Activated CD8-positive, alpha-beta memory T cell treated with anti-CD3 and anti-CD28 coated beads for 24 hours (primary cell): ENCODE data around the gene DGKH.
A peak's percentile ranks its signal among the peaks of the same experiment; 100 is the strongest.

Experiments
- DNase-seq: peaks from one replicate; pipeline ENCODE4 v3.0.0-alpha.2; 2020

Gene DGKH, protein sequence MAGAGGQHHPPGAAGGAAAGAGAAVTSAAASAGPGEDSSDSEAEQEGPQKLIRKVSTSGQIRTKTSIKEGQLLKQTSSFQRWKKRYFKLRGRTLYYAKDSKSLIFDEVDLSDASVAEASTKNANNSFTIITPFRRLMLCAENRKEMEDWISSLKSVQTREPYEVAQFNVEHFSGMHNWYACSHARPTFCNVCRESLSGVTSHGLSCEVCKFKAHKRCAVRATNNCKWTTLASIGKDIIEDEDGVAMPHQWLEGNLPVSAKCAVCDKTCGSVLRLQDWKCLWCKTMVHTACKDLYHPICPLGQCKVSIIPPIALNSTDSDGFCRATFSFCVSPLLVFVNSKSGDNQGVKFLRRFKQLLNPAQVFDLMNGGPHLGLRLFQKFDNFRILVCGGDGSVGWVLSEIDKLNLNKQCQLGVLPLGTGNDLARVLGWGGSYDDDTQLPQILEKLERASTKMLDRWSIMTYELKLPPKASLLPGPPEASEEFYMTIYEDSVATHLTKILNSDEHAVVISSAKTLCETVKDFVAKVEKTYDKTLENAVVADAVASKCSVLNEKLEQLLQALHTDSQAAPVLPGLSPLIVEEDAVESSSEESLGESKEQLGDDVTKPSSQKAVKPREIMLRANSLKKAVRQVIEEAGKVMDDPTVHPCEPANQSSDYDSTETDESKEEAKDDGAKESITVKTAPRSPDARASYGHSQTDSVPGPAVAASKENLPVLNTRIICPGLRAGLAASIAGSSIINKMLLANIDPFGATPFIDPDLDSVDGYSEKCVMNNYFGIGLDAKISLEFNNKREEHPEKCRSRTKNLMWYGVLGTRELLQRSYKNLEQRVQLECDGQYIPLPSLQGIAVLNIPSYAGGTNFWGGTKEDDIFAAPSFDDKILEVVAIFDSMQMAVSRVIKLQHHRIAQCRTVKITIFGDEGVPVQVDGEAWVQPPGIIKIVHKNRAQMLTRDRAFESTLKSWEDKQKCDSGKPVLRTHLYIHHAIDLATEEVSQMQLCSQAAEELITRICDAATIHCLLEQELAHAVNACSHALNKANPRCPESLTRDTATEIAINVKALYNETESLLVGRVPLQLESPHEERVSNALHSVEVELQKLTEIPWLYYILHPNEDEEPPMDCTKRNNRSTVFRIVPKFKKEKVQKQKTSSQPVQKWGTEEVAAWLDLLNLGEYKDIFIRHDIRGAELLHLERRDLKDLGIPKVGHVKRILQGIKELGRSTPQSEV

DNA sequence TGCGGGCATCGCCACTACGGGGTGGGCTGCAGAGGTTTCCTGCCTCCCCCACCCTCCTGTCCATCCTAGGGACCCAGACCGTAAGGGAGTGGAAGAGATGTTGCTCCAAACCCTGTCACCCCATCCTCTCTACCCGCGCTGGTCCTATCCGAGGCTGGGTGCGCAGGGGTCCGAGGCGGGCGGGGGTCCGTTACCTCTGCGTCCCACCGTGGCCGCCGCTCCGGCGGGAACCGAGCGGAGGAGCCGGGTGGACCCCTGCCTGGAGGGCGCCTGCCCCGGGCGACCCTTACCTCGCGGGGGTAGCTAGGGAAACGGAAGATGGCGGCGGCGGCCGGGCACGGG lies at the start of gene DGKH:
Gene DGKH (plus strand): TSS at position 307 of the 342 bp plus-strand sequence. CDS start 126 bp downstream, outside the sequence.
- no peak for DNase-seq

DNA sequence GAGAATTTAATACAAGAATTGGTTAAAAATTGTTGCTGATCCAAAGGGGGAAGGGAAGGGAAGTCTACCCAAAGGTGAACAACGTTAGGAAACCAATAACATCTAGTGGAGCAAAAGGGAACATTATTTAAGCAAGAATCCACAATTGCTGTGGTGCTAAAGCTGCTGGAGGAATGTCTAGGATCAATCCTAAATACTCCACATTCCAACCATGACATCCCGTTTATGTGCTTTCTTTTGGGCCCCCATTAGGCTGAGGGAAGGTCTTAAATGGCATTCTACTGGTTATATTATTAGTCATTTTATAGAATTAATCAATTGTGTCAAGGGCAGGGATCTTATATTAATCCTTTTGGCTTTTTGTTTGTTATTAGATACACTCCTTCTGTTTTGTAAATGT lies 47.6 kb upstream of the DGKH start:
- DNase-seq = no peak

DNA sequence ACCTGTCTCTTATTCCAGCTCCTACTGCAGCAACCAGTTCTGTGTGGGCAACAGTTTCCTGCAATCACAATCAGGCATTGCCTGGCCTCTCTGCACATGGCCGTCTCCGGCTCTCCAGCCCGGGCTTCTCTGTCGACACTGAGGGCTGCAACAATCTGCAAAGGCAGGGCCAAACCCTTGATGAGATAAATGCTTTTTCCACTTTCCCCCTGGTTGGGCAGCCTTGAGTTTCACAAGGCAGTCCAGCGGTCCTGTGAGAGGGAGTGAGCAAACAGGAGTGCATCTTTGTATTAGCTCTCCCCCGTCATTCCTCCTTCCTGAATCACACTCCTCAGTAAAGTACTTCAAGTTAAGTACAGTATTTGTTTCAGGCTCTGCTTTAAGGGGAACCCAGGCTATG lies 46.9 kb upstream of the DGKH start:
- no peak for DNase-seq

DNA sequence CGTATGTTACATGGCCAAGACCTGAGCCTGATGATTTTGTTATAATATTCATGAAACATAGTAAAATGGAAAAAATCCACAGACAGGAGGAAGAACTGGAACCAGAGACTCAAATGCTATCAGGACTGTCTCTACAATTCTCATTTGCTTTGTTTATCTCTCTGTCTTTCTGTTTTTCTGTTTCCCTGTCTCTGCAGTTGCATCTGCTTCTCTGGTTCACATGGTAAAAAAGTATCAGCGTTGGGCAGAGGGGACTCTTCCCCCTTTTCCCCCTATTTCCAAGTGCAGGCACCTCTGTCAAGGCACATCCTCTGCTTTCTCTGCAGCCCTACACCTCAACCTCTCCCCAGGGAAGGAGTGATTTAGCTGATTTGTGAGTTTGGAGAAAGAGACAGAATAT lies 46.4 kb upstream of the DGKH start:
- DNase-seq = no peak

DNA sequence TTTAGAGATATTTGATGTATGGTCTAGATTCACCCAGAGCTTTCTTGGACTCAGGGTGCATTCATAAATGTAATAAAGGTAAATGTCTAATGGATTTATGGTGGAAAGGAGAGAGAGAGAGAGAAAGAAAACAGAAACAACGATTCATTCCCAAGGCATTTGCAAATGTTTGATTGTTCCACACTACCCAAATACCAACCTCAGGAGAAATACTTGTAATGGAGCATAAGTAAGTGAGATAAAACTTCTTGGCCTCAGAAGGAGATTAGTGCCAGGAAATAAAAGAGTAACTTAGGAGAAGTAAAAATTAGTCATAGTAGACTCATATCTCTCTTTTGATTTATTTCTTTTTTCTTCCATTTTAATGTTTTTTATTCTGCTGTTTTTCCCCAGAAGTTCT lies 40.6 kb upstream of the DGKH start:
- no peak for DNase-seq

DNA sequence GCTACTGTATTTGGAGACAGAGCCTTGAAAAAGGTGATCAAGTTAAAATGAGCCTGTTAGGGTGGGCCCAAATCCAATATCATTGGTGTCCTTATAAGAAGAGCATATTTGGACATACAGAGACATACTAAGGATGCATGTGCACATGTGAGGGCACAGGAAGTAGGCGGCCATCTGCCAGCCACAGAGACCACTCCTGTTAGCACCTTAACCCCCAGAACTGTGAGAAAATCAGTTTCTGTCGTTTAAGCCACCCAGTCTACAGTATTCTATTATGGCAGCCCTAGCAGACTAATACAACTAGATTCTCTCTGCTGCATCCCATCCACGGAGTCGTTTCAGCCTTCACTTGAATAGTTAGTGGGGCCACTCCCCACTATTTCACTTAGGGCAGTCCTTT lies 39.4 kb upstream of the DGKH start:
- no peak for DNase-seq

DNA sequence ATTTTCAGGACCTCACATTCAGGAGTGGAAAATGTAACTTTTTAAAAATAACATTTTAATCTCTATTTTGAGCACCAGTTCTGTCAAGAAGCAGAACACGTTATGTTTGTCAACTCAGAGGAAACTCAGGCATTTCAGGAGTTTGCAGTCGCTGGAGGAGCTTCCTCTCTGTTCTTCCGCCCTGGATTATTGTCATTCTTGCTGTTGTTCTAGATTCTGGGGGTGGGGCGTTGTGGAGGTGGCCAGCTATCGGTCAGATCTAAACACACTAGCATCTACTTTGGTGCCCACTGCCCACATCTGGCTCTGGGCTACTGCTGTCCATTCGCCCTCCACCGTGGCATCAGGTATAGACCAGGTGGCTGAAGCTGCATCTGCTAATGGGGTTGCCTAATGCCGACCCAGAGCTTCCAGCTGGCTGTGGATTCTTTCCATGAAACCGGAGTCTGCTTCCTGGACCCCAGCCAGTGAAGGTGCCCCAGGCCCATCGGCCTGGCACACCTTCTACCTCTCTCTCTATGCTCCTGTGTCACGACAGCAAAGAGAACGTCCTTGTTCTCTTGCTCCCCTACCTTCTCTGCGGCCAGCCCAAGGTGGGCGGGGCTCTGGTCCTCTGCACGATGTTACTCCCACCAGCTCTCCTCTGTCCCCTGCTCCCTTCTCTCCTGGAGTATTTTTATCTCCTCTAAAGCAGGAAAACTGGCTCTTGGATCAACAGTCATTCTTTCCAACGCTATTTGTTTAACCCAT lies 36.7 kb upstream of the DGKH start:
- DNase-seq = no peak

DNA sequence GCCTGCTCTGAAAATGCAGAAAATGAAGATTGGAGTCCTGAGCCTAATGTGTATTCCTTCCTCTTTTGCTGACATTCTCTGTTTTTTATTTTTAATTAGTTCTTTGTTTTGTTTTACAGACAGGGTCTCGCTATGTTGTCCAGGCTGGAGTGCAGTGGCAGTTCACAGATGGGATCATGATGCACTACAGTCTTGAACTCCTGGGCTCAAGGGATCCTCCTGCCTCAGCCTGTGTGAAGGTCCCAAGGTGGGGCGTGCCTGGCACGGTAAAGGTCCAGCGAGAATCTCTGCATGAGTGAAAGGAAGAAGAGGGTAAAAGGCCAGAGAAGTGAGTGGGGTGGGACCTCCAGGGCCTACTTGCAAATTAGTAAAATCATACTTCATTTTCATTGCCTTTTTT lies 34.3 kb upstream of the DGKH start:
- DNase-seq = no peak

DNA sequence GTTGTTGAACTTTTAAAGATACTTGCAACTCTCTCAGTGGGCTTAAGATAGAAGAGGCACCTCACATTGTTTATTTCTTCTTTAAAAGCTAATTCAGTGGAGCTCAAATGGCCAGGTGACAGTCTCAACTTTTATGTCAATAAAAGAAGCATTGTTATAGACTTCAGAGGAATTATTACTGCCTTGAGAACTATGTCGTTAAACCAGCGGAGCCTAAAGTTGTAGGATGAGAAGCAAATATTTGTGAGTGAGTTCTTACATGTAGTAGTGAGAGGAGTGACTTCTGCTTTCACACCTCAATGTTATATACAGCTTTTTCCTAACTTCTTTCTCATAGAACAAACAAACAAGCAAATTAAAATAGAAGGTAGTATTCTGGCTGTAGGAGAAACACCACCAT lies 31.2 kb upstream of the DGKH start:
- no peak for DNase-seq

DNA sequence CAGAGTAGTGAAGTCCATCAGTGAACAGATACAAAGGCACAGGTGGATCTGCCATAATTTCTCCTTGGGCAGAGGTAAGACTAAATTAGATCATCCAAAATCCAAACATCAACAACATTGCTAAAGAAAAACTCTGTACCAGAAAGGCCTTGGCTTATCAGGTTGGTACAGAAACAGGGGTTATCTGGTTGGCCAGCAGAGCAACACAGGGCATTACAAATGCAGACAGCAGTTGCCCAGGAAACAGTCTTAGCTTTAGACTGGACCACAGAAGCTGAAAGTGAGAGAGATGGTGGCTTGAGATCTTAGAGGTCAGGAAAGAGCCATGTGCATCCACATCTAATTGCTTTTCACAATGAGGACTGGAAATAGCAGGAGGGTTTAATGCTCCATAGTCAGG lies 26.6 kb upstream of the DGKH start:
- no peak for DNase-seq

DNA sequence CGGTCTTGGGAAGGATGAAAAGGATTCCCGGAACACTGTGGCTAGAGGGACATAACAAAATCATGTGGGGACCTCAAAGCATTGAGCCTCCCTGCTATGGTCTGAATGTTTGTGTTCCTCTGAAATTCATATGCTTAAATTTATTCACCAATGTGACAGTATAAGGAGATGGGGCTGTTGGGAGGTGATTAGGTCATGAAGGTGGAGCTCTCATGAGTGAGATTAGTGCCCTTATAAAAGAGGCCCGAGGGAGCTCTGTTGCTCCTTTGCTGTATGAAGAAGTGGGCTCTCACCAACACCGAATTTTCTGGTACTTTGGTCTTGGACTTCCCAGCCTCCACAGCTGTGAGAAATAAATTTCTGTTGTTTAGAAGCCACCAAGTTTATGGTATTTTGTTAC lies 26.1 kb upstream of the DGKH start:
- DNase-seq = no peak

DNA sequence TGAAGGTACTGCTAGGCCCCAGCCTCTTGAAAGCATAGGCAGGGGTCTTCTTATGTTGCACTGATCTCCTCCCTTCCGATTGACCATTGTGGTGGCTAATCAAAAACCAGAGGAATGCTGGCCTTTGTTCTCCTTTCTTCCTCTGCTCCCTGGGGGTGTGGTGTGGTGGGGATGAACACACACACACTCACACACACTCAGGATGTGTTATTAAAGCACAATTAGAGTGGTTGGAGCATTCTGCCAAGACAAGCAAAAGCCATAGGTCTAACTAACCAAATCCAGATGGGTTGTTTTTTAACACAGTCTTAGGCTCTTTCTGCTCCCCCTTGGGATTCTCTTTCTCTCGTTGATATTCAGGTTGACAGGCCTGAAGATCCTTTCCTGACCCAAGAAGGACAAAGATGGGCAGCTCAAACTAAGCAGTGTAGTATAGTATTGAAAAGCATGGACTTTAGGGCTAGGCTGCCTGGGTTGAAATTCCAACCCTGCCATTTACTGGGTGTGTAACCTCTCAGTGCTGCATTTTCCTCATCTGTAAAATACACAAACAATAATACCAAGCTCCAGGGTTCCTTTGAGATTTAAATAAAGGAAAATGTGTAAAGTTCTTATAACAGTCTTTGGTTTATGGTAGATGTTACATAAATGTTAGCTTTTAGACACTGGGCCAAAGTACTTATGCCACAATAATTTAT lies 25.5 kb upstream of the DGKH start:
- DNase-seq = no peak

DNA sequence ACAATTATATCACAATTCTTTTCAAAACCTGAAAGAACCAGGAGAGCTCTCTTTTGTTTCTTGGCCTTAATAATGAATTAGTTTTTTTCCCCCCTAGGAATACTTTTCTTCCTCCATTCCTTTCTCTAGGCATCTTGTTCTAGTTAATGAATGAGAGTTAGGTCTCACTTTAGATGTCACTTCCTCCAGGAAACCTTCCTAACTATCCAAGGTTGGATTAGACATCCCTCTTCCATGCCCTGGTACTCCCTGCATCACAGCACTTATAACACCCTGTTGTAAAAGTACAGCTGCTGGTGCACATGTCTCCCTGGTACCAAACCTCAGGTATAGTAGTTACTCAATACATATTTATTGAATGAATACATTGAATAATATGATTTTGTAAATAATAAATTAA lies 21.2 kb upstream of the DGKH start:
- DNase-seq = no peak

DNA sequence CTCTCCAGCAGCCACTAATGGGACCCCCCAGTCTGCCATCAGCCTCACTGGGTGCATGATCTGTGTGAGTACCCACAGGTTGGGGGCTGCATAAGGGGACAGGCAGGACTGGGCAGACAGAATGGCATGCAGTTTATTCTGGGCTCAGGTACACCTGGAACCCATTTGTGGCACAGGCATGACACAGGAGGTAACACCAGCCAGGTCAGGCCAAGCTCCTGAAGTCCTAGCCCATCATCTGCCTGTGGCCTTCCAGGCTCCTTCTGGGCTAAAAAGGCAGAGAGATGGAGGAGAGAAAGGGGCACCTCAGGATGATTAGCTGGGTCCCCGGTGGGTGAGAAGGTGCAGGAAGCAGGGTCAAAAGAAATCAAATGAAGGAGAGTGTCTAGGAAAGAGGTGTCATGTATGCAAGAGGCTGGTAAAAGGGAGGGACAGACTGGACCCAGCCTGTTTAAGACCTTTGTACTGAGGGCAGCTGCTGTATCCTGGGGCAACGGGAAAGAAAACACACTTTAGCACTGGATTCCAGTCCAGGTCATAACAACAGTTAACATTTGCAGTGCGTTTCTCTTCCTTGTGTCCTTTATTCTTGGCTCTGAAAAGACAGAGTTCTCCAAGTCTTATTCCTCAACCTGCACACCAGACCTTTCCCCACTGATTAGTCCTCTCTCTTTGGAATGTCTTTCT lies 20.2 kb upstream of the DGKH start:
- DNase-seq = no peak

DNA sequence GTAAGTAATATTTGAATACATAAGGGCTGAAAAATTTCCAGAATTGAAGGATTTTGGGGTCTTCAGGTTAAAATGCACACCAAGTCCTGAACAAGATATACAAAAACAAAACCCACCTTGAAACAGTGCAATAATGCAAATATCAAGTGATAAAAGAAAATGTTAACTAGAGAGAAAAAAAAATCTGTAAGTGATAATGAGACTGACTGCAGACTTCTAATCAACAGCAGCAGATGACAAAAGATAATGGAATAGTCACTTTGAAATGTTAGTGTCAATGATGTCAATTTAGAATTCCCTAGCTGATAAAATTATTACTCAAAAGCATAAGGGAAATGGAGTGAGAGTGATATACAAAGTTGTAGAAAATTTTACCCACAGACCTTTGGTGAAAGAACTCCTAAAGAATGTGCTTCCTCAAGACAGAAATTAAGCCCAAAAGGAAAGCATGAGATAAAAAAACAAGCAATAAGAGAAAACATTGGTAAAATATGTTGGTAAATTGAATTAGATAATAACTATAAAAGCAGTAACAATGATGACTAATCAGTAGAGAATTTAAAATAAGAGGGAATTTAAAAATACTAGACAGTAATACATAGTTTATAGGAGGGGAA lies 12.4 kb upstream of the DGKH start:
- no peak for DNase-seq

DNA sequence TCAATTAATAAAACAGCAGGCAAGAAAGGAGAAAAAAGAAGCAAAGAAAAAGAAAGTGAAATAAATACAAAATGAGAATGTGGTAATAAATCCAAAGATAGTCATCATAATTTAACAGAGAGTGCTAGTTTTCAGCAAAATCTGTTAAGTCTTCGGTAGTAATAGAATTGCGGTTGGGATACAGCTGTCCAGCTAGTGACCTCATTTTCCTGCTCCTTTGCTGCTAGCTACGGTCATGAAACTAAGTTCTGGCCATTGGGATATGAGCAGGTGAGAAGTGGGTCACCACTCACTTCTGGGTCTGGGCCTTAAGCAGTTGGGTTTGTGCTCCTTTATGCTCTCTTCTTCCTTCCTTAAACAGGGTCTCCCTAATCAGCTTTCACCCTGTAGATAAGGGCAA lies 11.7 kb upstream of the DGKH start:
- DNase-seq = no peak

DNA sequence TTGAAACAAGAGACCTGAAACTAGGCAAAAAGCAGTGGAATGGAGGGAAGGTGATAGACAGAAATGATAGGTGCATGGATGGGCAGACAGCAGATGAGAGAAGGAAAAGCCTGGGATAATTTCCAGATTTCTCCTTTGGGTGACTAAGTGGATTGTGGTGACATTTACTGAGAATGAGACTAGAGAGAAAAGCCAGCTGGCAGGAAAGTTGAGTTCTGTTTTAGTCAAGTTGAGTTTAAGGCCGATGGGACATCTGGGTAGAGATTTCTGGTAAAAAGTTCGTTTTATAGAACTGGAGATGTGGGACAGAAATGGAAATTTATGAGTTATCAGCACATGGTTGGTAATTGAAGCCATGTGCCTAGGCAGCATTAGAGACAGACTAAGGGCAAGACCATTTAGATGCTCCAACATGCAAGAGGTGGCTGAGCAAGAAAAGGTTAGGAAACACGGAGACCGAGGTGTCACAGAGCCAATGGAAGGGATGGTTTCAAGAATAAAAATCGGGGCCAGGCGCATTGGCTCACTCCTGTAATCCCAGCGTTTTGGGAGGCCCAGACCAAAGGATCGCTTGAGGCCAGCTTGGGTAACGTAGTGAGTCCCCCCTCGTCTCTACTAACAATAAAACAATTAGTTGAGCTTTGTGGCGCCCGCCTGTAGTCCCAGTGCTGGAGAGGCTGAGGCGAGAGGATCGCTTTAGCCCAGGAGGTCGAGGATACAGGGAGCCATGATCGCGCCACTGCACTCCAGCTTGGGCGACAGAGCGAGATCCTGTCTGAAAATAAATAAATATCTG lies 9.6 kb upstream of the DGKH start:
- no peak for DNase-seq

DNA sequence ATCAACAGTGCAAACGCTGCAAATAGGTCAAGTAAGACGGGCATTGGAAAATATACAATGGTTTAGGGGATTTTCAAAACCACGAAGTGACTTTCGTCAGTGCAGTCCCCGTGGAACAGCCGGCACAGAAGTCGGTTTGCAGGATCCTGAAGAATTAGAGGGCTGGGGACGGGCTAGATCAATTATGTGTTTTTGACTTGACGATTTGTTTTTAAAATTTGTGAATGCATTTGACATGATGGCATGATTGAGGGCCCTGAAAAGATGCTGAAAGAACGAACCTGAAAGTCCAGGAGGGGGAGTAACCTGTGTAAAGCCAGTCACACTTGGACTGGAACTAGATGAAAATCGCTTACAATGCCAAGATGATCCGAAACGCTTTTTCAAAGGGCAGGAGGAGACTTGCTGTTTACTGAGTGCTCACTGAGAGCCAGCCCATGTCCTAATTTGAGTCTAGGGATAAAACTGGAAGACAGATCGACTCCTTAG lies 8.9 kb upstream of the DGKH start:
- no peak for DNase-seq

DNA sequence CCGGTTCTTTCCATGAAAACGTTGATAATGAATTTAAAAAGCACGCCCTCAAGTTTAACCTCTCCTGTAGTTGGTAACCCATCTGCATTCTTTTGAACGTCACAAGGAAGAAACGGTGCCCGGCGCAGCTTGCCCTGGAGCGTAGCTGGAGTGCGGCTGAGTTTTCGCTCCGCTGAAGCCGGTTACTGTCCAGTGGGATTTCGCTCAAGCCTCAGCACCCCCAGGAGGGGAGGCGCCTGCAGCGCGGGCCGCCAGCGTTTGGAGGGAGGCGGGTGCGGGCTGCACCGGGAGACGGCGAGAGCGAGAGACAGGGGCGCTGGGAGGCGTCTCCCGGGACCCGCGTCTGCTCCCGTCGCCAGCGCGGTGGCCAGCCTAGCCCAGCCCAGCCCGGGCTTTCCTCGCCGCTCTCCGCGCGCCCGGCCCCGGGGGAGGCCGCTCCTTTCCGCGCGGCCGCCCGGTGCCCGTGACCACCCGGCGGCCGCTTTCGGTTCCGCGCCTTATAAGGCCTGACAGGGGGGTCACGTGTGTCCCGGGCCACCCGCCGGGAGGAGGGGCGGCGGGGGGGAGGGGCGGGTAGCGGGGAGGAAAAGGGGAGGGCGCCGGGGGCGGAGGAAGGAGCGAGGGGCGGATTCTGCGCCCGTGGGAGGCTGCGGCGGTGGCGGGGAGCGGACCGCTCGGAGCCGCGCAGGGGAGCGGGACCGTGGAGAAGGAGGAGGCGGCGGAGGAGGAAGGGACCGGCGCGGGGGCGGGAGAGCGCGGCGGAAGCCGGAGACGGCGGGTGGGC lies 8.3 kb upstream of the DGKH start:
- DNase-seq = peak; percentile 93

DNA sequence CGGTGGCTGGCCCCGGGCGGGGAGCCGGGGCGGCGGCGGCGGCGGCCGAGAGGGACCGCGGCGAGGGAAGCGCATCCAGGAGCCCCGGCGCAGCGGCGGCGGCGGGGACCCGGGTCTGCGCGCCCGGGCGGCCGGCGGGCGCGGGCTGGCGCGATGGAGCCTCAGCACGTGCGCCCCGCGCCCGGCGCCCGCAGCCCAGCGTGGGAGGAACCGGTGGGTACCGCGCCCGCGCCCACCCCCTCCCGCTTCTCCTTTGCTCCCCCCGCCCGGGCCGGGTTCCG lies 7.8 kb upstream of the DGKH start:
- no peak for DNase-seq
